GM23338 (cell line): ENCODE results near the gene SIRPA. TPM values are rescaled to one million over a fixed set of nuclear protein-coding genes. Genes with fewer than 3 reads are reported as not detected.

Source experiments
- ATAC-seq: fragments of 200-7000 bp; cut with Tn5 transposase; 3 replicates; pipeline ENCODE4 v1.9.1; 2020
- DNase-seq: peaks from one replicate; pipeline ENCODE4 v3.0.0-alpha.2; 2015; ENCODE audit warnings: low spot score
- H2AFZ ChIP-seq: fragments of 200-600 bp; sonication (generic); 2 replicates; pipeline ENCODE4 v1.8.0; 2016; ENCODE audit warnings: antibody characterized with exemption, mild to moderate bottlenecking, moderate library complexity
- H3F3A ChIP-seq: fragments of 200-600 bp; sonication (generic); replicated peaks from 2 replicates; pipeline ENCODE4 v1.8.0; 2017; ENCODE audit warnings: antibody characterized with exemption, mixed run types, low read depth
- H3K27ac ChIP-seq: fragments of 200-600 bp; sonication (generic); 2 replicates; pipeline ENCODE4 v1.6.1; 2016; ENCODE audit warnings: low read depth
- H3K27me3 ChIP-seq: fragments of 200-600 bp; sonication (generic); 2 replicates; pipeline ENCODE4 v1.8.0; 2016; ENCODE audit warnings: mild to moderate bottlenecking, mixed run types, moderate library complexity; ENCODE audit not compliant: insufficient read depth
- H3K36me3 ChIP-seq: fragments of 200-600 bp; sonication (generic); 2 replicates; pipeline ENCODE4 v1.8.0; 2016; ENCODE audit warnings: mild to moderate bottlenecking; ENCODE audit not compliant: insufficient read depth
- H3K4me1 ChIP-seq: fragments of 200-600 bp; sonication (generic); 2 replicates; pipeline ENCODE4 v1.8.0; 2016; ENCODE audit warnings: mild to moderate bottlenecking, moderate library complexity; ENCODE audit not compliant: insufficient read depth
- H3K4me2 ChIP-seq: fragments of 200-600 bp; sonication (generic); 2 replicates; pipeline ENCODE4 v1.7.1; 2017; ENCODE audit warnings: mixed run types
- H3K4me3 ChIP-seq: fragments of 200-600 bp; sonication (generic); 2 replicates; pipeline ENCODE4 v1.6.1; 2016; ENCODE audit warnings: mixed run types
- H3K79me2 ChIP-seq: fragments of 200-600 bp; sonication (generic); replicated peaks from 2 replicates; pipeline ENCODE4 v1.8.0; 2017; ENCODE audit warnings: mild to moderate bottlenecking; ENCODE audit not compliant: insufficient read depth
- H3K9me2 ChIP-seq: fragments of 200-600 bp; sonication (generic); 2 replicates; pipeline ENCODE4 v1.8.0; 2017; ENCODE audit not compliant: insufficient read depth
- H4K20me1 ChIP-seq: fragments of 200-600 bp; sonication (generic); replicated peaks from 2 replicates; pipeline ENCODE4 v1.8.0; 2017; ENCODE audit warnings: mild to moderate bottlenecking; ENCODE audit not compliant: insufficient read depth
- H3K27ac Mint-ChIP-seq: 2 replicates; pipeline ENCODE4 v1.8.0; 2020; ENCODE audit warnings: inconsistent platforms, mild to moderate bottlenecking, moderate library complexity, mixed read lengths
- H3K27me3 Mint-ChIP-seq: 3 replicates; pipeline ENCODE4 v1.8.0; 2022; ENCODE audit warnings: low read depth, mild to moderate bottlenecking, moderate library complexity, mixed read lengths, inconsistent platforms; ENCODE audit not compliant: insufficient read depth, poor library complexity
- H3K36me3 Mint-ChIP-seq: 3 replicates; pipeline ENCODE4 v1.8.0; 2021; ENCODE audit warnings: low read depth, mild to moderate bottlenecking, inconsistent platforms, moderate library complexity, mixed read lengths
- H3K4me1 Mint-ChIP-seq: 3 replicates; pipeline ENCODE4 v1.8.0; 2020; ENCODE audit warnings: mild to moderate bottlenecking, inconsistent platforms, mixed read lengths
- H3K4me3 Mint-ChIP-seq: 3 replicates; pipeline ENCODE4 v1.8.0; 2021; ENCODE audit warnings: moderate library complexity, mild to moderate bottlenecking, inconsistent platforms, mixed read lengths
- H3K9me3 Mint-ChIP-seq: 3 replicates; pipeline ENCODE4 v1.8.0; 2020; ENCODE audit warnings: moderate library complexity, mild to moderate bottlenecking, inconsistent platforms, mixed read lengths
- EZH2 ChIP-seq: fragments of 200-600 bp; sonication (generic); IDR thresholded peaks from one replicate; pipeline ENCODE4 v1.8.0; 2017; ENCODE audit warnings: antibody characterized with exemption, mild to moderate bottlenecking, low read depth; ENCODE audit not compliant: unreplicated experiment
- EZH2phosphoT487 ChIP-seq: fragments of 200-600 bp; sonication (generic); IDR thresholded peaks from one replicate; pipeline ENCODE4 v1.8.1; 2018; ENCODE audit warnings: antibody characterized with exemption; ENCODE audit not compliant: unreplicated experiment
- NANOG ChIP-seq: IDR thresholded peaks from 2 replicates; pipeline ENCODE4 v1.6.1; 2016; ENCODE audit warnings: antibody characterized with exemption, borderline replicate concordance
- POLR2AphosphoS5 ChIP-seq: IDR thresholded peaks from 2 replicates; pipeline ENCODE4 v1.6.1; 2016; ENCODE audit warnings: antibody characterized with exemption, low read depth
- ZNF331 ChIP-seq: fragments of 250-450 bp; sonication (Bioruptor Pico); IDR thresholded peaks from 2 replicates; pipeline ENCODE4 v1.5.0; 2020; ENCODE audit warnings: low read depth, mild to moderate bottlenecking, moderate library complexity
- polyA plus RNA-seq: library from polyadenylated mRNA; unstranded; fragments of >200 nt; fragmentation: Nextera tagmentation; extraction: Ambion mirVana; gene quantifications from 2 replicates; pipeline ENCODE4 v1.2.1, GENCODE V29; 2016
- total RNA-seq: library from RNA; depleted of rRNA; stranded (reverse); fragments of >200 nt; shearing (Covaris generic); gene quantifications from 2 replicates; pipeline ENCODE4 v1.2.3, GENCODE V29; 2014
- TF ChIP-seq, protein P1 (sequence below), 2 experiments: fragments of 200-600 bp in 1 of 2; sonication (generic) in 1 of 2; conservative IDR thresholded peaks; 2 replicates each; pipeline versions ENCODE4 v1.5.1 to v1.6.1; 2016 to 2017; ENCODE audit warnings: antibody characterized with exemption in 2 of 2, low read depth in 2 of 2, mild to moderate bottlenecking in 2 of 2, moderate library complexity in 1 of 2
- TF ChIP-seq, protein P2 (sequence below): fragments of 250-450 bp; sonication (Bioruptor Pico); IDR thresholded peaks from 2 replicates; pipeline ENCODE4 v1.5.0; 2020; ENCODE audit warnings: mild to moderate bottlenecking, moderate library complexity

Gene SIRPA
- total and polyA plus RNA-seq, 2 experiments from 2014 or later, result 1.2 to 2.9 TPM

DNA sequence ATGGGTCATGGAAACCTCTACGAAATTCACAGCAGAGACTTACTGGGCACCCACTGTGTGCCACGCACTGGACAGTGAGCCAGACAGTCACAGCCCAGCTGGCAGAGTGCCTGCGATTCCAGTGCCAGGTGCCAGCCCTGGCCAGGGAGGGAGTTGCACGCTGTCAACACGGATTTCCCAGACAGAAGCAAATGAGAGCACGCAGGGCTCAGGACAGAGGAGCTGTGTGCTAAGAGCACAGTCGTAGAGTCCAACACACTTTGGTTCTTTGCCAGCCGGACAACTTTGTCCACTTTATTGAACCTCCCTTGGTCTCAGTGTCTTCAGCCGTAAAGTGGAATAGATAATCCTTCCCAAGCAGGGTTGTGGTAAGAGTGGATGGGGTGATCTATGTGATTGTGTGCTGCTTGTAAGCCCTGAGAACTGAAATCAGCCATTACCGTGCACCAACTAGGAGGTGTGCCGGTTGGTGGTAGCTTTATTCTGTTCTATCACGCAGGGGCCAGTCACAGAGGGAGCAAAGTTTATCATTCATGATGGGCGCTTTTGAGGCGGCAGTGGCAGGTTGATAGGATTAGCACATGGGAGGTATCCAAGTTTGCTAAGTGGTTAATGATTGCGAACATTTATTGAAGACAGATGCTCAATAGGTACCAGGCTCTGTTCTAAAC, 40.6 kb downstream of the SIRPA start:
- Histone ChIP-seq H3K27ac (no peak overlapping the region), H4K20me1 (no peaks in the 10 kb centered on the region), H3F3A (no peaks in the 10 kb centered on the region), H3K4me1 (no peaks in the 10 kb centered on the region; the same call in 1 of the 2 replicates), H3K9me2 (no peaks in the 10 kb centered on the region), H3K4me2 (no peak overlapping the region), H3K27me3 (no peaks in the 10 kb centered on the region), H3K79me2 (no peaks in the 10 kb centered on the region), H3K4me3 (no peak overlapping the region), H3K36me3 (no peaks in the 10 kb centered on the region), H2AFZ (no peak overlapping the region)
- Mint-ChIP-seq H3K9me3 (no peaks in the 10 kb centered on the region), H3K4me1 (0 out of 3 replicates have a peak, but pooled peaks cover 2% of the 10 kb centered on the region), H3K36me3 (peaks cover 3% of the 10 kb centered on the region; the same call in 1 of the 3 replicates), H3K4me3 (no peak overlapping the region), H3K27ac (no peak overlapping the region), H3K27me3 (peaks cover 2% of the 10 kb centered on the region)
- TF ChIP-seq NANOG, result no peak
- no peak for TF ChIP-seq ZNF331
- no peak for TF ChIP-seq EZH2
- no peak for ATAC-seq
- DNase-seq, result no peak

DNA sequence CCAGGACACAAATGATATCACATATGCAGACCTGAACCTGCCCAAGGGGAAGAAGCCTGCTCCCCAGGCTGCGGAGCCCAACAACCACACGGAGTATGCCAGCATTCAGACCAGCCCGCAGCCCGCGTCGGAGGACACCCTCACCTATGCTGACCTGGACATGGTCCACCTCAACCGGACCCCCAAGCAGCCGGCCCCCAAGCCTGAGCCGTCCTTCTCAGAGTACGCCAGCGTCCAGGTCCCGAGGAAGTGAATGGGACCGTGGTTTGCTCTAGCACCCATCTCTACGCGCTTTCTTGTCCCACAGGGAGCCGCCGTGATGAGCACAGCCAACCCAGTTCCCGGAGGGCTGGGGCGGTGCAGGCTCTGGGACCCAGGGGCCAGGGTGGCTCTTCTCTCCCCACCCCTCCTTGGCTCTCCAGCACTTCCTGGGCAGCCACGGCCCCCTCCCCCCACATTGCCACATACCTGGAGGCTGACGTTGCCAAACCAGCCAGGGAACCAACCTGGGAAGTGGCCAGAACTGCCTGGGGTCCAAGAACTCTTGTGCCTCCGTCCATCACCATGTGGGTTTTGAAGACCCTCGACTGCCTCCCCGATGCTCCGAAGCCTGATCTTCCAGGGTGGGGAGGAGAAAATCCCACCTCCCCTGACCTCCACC, 42.2 kb downstream of the SIRPA start:
- no peaks in the 10 kb centered on the region for H3K79me2 ChIP-seq
- H3K27ac Mint-ChIP-seq, result no peak overlapping the region

More for the DNA sequence above, 42.2 kb downstream of the SIRPA start:
- H3F3A ChIP-seq, result no peaks in the 10 kb centered on the region
- no peaks in the 10 kb centered on the region for H3K27me3 ChIP-seq
- no peak for DNase-seq
- H3K4me1 ChIP-seq, result no peaks in the 10 kb centered on the region; the same call in 1 of the 2 replicates
- no peaks in the 10 kb centered on the region for H3K9me3 Mint-ChIP-seq
- H3K4me3 Mint-ChIP-seq, result no peak overlapping the region
- H3K4me1 Mint-ChIP-seq, result 0 out of 3 replicates have a peak, but pooled peaks cover 2% of the 10 kb centered on the region
- peaks cover 3% of the 10 kb centered on the region; the same call in 1 of the 3 replicates for H3K36me3 Mint-ChIP-seq
- ATAC-seq, result no peak
- no peak overlapping the region for H3K4me2 ChIP-seq
- H3K27me3 Mint-ChIP-seq, result peaks cover 6% of the 10 kb centered on the region
- TF ChIP-seq NANOG, result no peak
- TF ChIP-seq, protein P1, sequence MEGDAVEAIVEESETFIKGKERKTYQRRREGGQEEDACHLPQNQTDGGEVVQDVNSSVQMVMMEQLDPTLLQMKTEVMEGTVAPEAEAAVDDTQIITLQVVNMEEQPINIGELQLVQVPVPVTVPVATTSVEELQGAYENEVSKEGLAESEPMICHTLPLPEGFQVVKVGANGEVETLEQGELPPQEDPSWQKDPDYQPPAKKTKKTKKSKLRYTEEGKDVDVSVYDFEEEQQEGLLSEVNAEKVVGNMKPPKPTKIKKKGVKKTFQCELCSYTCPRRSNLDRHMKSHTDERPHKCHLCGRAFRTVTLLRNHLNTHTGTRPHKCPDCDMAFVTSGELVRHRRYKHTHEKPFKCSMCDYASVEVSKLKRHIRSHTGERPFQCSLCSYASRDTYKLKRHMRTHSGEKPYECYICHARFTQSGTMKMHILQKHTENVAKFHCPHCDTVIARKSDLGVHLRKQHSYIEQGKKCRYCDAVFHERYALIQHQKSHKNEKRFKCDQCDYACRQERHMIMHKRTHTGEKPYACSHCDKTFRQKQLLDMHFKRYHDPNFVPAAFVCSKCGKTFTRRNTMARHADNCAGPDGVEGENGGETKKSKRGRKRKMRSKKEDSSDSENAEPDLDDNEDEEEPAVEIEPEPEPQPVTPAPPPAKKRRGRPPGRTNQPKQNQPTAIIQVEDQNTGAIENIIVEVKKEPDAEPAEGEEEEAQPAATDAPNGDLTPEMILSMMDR (conservative IDR thresholded peaks at IDR 0.05; ENCODE audit: low read depth in 2 of 2), result no peak
- no peak for TF ChIP-seq EZH2phosphoT487
- TF ChIP-seq, protein P2, sequence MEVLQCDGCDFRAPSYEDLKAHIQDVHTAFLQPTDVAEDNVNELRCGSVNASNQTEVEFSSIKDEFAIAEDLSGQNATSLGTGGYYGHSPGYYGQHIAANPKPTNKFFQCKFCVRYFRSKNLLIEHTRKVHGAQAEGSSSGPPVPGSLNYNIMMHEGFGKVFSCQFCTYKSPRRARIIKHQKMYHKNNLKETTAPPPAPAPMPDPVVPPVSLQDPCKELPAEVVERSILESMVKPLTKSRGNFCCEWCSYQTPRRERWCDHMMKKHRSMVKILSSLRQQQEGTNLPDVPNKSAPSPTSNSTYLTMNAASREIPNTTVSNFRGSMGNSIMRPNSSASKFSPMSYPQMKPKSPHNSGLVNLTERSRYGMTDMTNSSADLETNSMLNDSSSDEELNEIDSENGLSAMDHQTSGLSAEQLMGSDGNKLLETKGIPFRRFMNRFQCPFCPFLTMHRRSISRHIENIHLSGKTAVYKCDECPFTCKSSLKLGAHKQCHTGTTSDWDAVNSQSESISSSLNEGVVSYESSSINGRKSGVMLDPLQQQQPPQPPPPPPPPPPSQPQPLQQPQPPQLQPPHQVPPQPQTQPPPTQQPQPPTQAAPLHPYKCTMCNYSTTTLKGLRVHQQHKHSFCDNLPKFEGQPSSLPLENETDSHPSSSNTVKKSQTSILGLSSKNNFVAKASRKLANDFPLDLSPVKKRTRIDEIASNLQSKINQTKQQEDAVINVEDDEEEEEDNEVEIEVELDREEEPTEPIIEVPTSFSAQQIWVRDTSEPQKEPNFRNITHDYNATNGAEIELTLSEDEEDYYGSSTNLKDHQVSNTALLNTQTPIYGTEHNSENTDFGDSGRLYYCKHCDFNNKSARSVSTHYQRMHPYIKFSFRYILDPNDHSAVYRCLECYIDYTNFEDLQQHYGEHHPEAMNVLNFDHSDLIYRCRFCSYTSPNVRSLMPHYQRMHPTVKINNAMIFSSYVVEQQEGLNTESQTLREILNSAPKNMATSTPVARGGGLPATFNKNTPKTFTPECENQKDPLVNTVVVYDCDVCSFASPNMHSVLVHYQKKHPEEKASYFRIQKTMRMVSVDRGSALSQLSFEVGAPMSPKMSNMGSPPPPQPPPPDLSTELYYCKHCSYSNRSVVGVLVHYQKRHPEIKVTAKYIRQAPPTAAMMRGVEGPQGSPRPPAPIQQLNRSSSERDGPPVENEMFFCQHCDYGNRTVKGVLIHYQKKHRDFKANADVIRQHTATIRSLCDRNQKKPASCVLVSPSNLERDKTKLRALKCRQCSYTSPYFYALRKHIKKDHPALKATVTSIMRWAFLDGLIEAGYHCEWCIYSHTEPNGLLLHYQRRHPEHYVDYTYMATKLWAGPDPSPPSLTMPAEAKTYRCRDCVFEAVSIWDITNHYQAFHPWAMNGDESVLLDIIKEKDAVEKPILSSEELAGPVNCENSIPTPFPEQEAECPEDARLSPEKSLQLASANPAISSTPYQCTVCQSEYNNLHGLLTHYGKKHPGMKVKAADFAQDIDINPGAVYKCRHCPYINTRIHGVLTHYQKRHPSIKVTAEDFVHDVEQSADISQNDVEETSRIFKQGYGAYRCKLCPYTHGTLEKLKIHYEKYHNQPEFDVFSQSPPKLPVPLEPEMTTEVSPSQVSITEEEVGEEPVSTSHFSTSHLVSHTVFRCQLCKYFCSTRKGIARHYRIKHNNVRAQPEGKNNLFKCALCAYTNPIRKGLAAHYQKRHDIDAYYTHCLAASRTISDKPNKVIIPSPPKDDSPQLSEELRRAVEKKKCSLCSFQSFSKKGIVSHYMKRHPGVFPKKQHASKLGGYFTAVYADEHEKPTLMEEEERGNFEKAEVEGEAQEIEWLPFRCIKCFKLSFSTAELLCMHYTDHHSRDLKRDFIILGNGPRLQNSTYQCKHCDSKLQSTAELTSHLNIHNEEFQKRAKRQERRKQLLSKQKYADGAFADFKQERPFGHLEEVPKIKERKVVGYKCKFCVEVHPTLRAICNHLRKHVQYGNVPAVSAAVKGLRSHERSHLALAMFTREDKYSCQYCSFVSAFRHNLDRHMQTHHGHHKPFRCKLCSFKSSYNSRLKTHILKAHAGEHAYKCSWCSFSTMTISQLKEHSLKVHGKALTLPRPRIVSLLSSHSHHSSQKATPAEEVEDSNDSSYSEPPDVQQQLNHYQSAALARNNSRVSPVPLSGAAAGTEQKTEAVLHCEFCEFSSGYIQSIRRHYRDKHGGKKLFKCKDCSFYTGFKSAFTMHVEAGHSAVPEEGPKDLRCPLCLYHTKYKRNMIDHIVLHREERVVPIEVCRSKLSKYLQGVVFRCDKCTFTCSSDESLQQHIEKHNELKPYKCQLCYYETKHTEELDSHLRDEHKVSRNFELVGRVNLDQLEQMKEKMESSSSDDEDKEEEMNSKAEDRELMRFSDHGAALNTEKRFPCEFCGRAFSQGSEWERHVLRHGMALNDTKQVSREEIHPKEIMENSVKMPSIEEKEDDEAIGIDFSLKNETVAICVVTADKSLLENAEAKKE, result no peak
- TF ChIP-seq EZH2, result no peak
- no peak for TF ChIP-seq POLR2AphosphoS5
- H4K20me1 ChIP-seq, result no peaks in the 10 kb centered on the region
- H3K4me3 ChIP-seq, result no peak overlapping the region
- no peak overlapping the region for H3K27ac ChIP-seq
- no peak overlapping the region for H2AFZ ChIP-seq
- H3K9me2 ChIP-seq, result no peaks in the 10 kb centered on the region
- H3K36me3 ChIP-seq, result no peaks in the 10 kb centered on the region
